H9 (cell line): ENCODE data around the gene OSBPL1A. TPM values are rescaled to one million over a fixed set of nuclear protein-coding genes. Genes with fewer than 3 reads are reported as not detected.

Experiments
- DNase-seq: peaks from one replicate; pipeline ENCODE4 v3.0.0-alpha.2; 2017
- H2AFZ ChIP-seq: one replicate; pipeline ENCODE4 v1.6.1; 2013; ENCODE audit warnings: mild to moderate bottlenecking, low read length, control low read depth, moderate library complexity
- H2AK5ac ChIP-seq: 2 replicates; pipeline ENCODE4 v1.6.1; 2013; ENCODE audit warnings: low read length, control low read depth, mixed read lengths; ENCODE audit not compliant: insufficient read length
- H2BK120ac ChIP-seq: one replicate; pipeline ENCODE4 v1.6.1; 2013; ENCODE audit warnings: low read depth, mild to moderate bottlenecking, low read length, control low read depth, inconsistent platforms; ENCODE audit not compliant: poor library complexity, severe bottlenecking
- H2BK12ac ChIP-seq: 2 replicates; pipeline ENCODE4 v1.6.1; 2013; ENCODE audit warnings: low read length, control low read depth, mixed read lengths, low read depth; ENCODE audit not compliant: insufficient read length
- H2BK15ac ChIP-seq: 2 replicates; pipeline ENCODE4 v1.6.1; 2013; ENCODE audit warnings: low read depth, low read length, control low read depth
- H2BK20ac ChIP-seq: one replicate; pipeline ENCODE4 v1.6.1; 2013; ENCODE audit warnings: low read depth, mild to moderate bottlenecking, low read length, control low read depth, inconsistent platforms; ENCODE audit not compliant: poor library complexity, severe bottlenecking
- H2BK5ac ChIP-seq: 2 replicates; pipeline ENCODE4 v1.6.1; 2013; ENCODE audit warnings: low read length, control low read depth, mixed read lengths; ENCODE audit not compliant: insufficient read length
- H3K14ac ChIP-seq: 2 replicates; pipeline ENCODE4 v1.6.1; 2013; ENCODE audit warnings: low read length, control low read depth; ENCODE audit not compliant: insufficient read depth
- H3K18ac ChIP-seq: 2 replicates; pipeline ENCODE4 v1.6.1; 2013; ENCODE audit warnings: low read depth, mild to moderate bottlenecking, mixed read lengths, low read length, control low read depth; ENCODE audit not compliant: insufficient read length
- H3K23ac ChIP-seq: 2 replicates; pipeline ENCODE4 v1.6.1; 2013; ENCODE audit warnings: low read length, control low read depth, mixed read lengths, low read depth; ENCODE audit not compliant: insufficient read length
- H3K23me2 ChIP-seq: 2 replicates; pipeline ENCODE4 v1.6.1; 2013; ENCODE audit warnings: low read depth, mild to moderate bottlenecking, mixed read lengths, low read length, control low read depth; ENCODE audit not compliant: insufficient read length, poor library complexity, severe bottlenecking
- H3K27ac ChIP-seq: 2 replicates; pipeline ENCODE4 v1.5.1; 2013; ENCODE audit warnings: low read length, control low read depth, mixed read lengths, low read depth; ENCODE audit not compliant: insufficient read length
- H3K27me3 ChIP-seq: 2 replicates; pipeline ENCODE4 v1.6.1; 2013; ENCODE audit warnings: low read length, control low read depth, inconsistent platforms; ENCODE audit not compliant: insufficient read depth
- H3K4ac ChIP-seq: 2 replicates; pipeline ENCODE4 v1.6.1; 2013; ENCODE audit warnings: low read depth, mild to moderate bottlenecking, control low read depth, inconsistent platforms, low read length, moderate library complexity
- H3K4me1 ChIP-seq: 2 replicates; pipeline ENCODE4 v1.6.1; 2013; ENCODE audit warnings: low read length, control low read depth, inconsistent platforms; ENCODE audit not compliant: insufficient read depth
- H3K4me2 ChIP-seq: 2 replicates; pipeline ENCODE4 v1.6.1; 2013; ENCODE audit warnings: low read length, control low read depth, mixed read lengths; ENCODE audit not compliant: insufficient read length, insufficient read depth
- H3K56ac ChIP-seq: 2 replicates; pipeline ENCODE4 v1.6.1; 2013; ENCODE audit warnings: low read depth, mild to moderate bottlenecking, mixed read lengths, low read length, control low read depth; ENCODE audit not compliant: insufficient read length
- H3K79me1 ChIP-seq: 2 replicates; pipeline ENCODE4 v1.6.1; 2013; ENCODE audit warnings: low read depth, mild to moderate bottlenecking, moderate library complexity, low read length, control low read depth, inconsistent platforms; ENCODE audit not compliant: insufficient read depth, poor library complexity, severe bottlenecking
- H3K79me2 ChIP-seq: 2 replicates; pipeline ENCODE4 v1.6.1; 2013; ENCODE audit warnings: low read length, control low read depth, inconsistent platforms; ENCODE audit not compliant: insufficient read depth
- H3K9ac ChIP-seq: 2 replicates; pipeline ENCODE4 v1.6.1; 2013; ENCODE audit warnings: low read length, control low read depth, mixed read lengths; ENCODE audit not compliant: insufficient read length; ENCODE audit errors: extremely low read depth
- H3K9me3 ChIP-seq: one replicate; pipeline ENCODE4 v1.6.1; 2013; ENCODE audit warnings: low read depth, low read length, inconsistent platforms; ENCODE audit not compliant: control insufficient read depth
- H3T11ph ChIP-seq: one replicate; pipeline ENCODE4 v1.6.1; 2013; ENCODE audit warnings: mild to moderate bottlenecking, low read length, control low read depth, inconsistent platforms
- H4K20me1 ChIP-seq: one replicate; pipeline ENCODE4 v1.6.1; 2013; ENCODE audit not compliant: control insufficient read depth, insufficient read length, insufficient read depth
- H4K5ac ChIP-seq: 2 replicates; pipeline ENCODE4 v1.6.1; 2013; ENCODE audit warnings: low read depth, mild to moderate bottlenecking, mixed read lengths, low read length, control low read depth; ENCODE audit not compliant: insufficient read length
- H4K8ac ChIP-seq: replicated peaks from 2 replicates; pipeline ENCODE4 v1.6.1; 2013; ENCODE audit warnings: low read length, control low read depth, mixed read lengths, low read depth; ENCODE audit not compliant: insufficient read length
- H4K91ac ChIP-seq: 2 replicates; pipeline ENCODE4 v1.6.1; 2013; ENCODE audit warnings: low read depth, mild to moderate bottlenecking, moderate library complexity, mixed read lengths, low read length, control low read depth; ENCODE audit not compliant: insufficient read length
- H3K27ac Mint-ChIP-seq, 3 experiments: 2 replicates in 2 of 3; 3 replicates in 1 of 3; pipeline ENCODE4 v1.8.0; 2020 to 2021; ENCODE audit warnings: mixed read lengths in 3 of 3, mild to moderate bottlenecking in 1 of 3, moderate library complexity in 1 of 3
- H3K27me3 Mint-ChIP-seq: 2 replicates; pipeline ENCODE4 v1.8.0; 2021; ENCODE audit warnings: low read depth, mild to moderate bottlenecking, moderate library complexity, mixed read lengths
- H3K36me3 Mint-ChIP-seq, 3 experiments: 2 replicates in 2 of 3; 3 replicates in 1 of 3; pipeline ENCODE4 v1.8.0; 2020 to 2021; ENCODE audit warnings: low read depth in 3 of 3, mixed read lengths in 3 of 3; ENCODE audit not compliant: insufficient read depth in 1 of 3
- H3K4me1 Mint-ChIP-seq, 2 experiments: 2 replicates each; pipeline ENCODE4 v1.8.0; 2020; ENCODE audit warnings: mixed read lengths in 2 of 2
- H3K4me3 Mint-ChIP-seq, 2 experiments: 2 replicates in 1 of 2; 3 replicates in 1 of 2; pipeline ENCODE4 v1.8.0; 2020 to 2021; ENCODE audit warnings: mild to moderate bottlenecking in 2 of 2, mixed read lengths in 2 of 2, moderate library complexity in 1 of 2
- H3K9me3 Mint-ChIP-seq, 2 experiments: 2 replicates in 1 of 2; 3 replicates in 1 of 2; pipeline ENCODE4 v1.8.0; 2020; ENCODE audit warnings: mild to moderate bottlenecking in 2 of 2, mixed read lengths in 2 of 2, moderate library complexity in 1 of 2
- CTCF ChIP-seq: fragments of 200-600 bp; sonication (generic); conservative IDR thresholded peaks from 3 replicates; pipeline ENCODE4 v1.8.0; 2021; ENCODE audit warnings: antibody characterized with exemption, mild to moderate bottlenecking
- WGBS: extraction: QIAGEN DNeasy Blood & Tissue Kit; methylation state at CpG from one replicate; pipeline ENCODE4 v1.1.7; 2013; ENCODE audit warnings: missing lambda C conversion rate, low lambda C conversion rate, mixed read lengths; ENCODE audit not compliant: insufficient read length; ENCODE audit errors: extremely low coverage; 5-methylcytosine and 5-hydroxymethylcytosine counted together
- total RNA-seq: library from RNA; stranded (reverse); gene quantifications from 2 replicates; pipeline ENCODE4 v1.2.1, GENCODE V29; 2021

Gene OSBPL1A
- total RNA-seq, 1 experiment from 2014 or later: 33.9 TPM

DNA sequence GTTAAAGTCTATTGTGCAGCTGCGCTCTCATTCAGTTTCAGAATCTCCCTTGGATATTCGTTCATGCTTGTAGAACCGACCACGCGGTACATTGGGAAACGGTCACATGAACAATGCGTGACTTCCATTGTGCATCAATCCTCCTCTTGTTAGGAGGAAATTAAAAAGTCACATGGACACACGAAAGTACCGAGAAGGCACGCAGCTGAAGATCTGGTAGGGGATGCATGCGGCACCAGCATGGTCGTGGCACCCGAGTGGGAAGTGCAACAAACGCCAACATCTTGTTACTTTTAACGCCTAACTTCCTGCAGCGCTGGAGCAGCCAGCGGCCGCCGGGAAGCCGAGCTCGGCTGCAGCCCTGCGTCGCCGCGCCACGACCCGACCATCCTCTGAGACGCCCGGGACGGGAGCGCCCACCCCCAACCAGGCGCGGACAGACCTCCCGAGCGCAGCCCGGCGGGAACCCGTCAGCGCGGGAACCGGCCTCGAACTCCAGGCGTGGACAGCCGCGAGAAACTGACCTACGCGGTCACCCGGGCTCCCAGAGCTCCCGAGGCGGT is 412 bp downstream of the OSBPL1A start:
- Histone ChIP-seq H4K5ac (peak overlapping the region; percentile 9), H2BK5ac (no peak overlapping the region), H4K8ac (no peak overlapping the region), H3K4me1 (peaks cover 2% of the 10 kb centered on the region; the same call in 1 of the 2 replicates), H3T11ph (no peak overlapping the region), H3K4ac (no peak overlapping the region), H3K18ac (peak overlapping the region; percentile 86), H2AFZ (no peak overlapping the region), H2BK12ac (no peak overlapping the region), H4K91ac (no peak overlapping the region), H3K27me3 (no peaks in the 10 kb centered on the region), H3K9ac (peak overlapping the region; percentile 89), H3K14ac (peak overlapping the region; percentile 80; the same call in 1 of the 2 replicates), H2BK15ac (no peak overlapping the region), H3K27ac (no peak overlapping the region), H3K23ac (no peak overlapping the region), H3K4me2 (peak overlapping the region; percentile 79), H2AK5ac (no peak overlapping the region), H3K9me3 (no peaks in the 10 kb centered on the region), H2BK120ac (no peak overlapping the region), H4K20me1 (no peaks in the 10 kb centered on the region), H2BK20ac (no peak overlapping the region), H3K79me2 (peaks cover 5% of the 10 kb centered on the region; the same call in 1 of the 2 replicates), H3K79me1 (no peaks in the 10 kb centered on the region), H3K56ac (no peak overlapping the region), H3K23me2 (peaks cover 5% of the 10 kb centered on the region)
- Mint-ChIP-seq H3K4me3 (peak overlapping the region; percentile 83 to 91), H3K27ac (peak overlapping the region; percentile 75 to 94 (median 81); a peak in 6 of 7 replicates), H3K9me3 (no peaks in the 10 kb centered on the region), H3K36me3 (peaks cover 0 to under 1% (median 0%) of the 10 kb centered on the region in 3 experiments; a peak in 1 of 7 replicates), H3K27me3 (no peaks in the 10 kb centered on the region), H3K4me1 (peaks cover 50 to 52% of the 10 kb centered on the region in 2 experiments)
- no peak for TF ChIP-seq CTCF
- no peak for DNase-seq
- WGBS: no CpG with 5 or more reads among the region's 50 CpGs
